GM12801 (cell line): ENCODE measurements around the gene CEBPG.

Experiments
- TF ChIP-seq, protein P1 (sequence below): IDR thresholded peaks from one replicate; pipeline ENCODE4 v1.5.1; 2011; ENCODE audit warnings: control low read depth; ENCODE audit not compliant: insufficient read length; ENCODE audit errors: extremely low read depth

CEBPG gene

DNA sequence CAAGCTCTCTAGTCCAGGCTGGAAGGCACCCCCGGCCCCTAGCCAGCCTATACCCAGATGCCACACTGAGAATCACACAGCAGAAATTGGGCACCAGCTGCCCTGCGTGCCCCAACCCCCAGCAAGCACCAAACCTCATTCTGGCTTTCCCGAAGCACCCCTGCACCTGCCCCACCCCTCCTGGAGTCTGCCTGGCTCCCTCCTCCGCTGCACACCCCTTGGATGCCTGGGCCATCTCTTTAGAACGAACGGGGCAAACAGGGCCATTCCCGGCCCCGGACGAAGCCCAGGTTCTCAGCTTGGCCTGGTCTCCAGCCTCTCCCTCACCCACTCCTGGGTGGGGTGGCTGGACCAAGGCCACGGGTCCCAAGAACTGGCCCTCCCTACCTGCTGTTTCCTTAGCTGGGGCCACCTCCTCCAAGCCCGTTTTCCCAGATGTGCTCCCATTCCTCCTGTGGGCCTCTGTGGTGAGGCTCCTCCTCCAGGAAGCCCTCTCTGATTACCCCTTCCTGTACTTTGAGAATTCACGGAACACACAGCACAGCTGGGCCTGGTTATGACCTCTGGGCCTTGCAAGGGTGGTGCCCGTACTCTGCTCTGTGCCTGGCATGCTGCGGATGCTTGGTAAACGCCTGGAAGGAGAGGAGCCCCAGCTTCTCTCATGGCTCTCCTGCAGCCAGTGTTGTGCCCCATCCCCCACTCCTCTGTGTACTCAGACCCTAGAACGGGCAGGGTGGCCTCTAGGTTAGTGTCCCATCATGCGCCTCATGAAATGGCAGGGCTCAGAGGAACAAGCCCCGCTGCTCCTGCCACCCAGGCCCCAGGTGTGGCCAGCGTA lies 21.4 kb downstream of the CEBPG start:
- TF ChIP-seq, protein P1, sequence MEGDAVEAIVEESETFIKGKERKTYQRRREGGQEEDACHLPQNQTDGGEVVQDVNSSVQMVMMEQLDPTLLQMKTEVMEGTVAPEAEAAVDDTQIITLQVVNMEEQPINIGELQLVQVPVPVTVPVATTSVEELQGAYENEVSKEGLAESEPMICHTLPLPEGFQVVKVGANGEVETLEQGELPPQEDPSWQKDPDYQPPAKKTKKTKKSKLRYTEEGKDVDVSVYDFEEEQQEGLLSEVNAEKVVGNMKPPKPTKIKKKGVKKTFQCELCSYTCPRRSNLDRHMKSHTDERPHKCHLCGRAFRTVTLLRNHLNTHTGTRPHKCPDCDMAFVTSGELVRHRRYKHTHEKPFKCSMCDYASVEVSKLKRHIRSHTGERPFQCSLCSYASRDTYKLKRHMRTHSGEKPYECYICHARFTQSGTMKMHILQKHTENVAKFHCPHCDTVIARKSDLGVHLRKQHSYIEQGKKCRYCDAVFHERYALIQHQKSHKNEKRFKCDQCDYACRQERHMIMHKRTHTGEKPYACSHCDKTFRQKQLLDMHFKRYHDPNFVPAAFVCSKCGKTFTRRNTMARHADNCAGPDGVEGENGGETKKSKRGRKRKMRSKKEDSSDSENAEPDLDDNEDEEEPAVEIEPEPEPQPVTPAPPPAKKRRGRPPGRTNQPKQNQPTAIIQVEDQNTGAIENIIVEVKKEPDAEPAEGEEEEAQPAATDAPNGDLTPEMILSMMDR: no peak

DNA sequence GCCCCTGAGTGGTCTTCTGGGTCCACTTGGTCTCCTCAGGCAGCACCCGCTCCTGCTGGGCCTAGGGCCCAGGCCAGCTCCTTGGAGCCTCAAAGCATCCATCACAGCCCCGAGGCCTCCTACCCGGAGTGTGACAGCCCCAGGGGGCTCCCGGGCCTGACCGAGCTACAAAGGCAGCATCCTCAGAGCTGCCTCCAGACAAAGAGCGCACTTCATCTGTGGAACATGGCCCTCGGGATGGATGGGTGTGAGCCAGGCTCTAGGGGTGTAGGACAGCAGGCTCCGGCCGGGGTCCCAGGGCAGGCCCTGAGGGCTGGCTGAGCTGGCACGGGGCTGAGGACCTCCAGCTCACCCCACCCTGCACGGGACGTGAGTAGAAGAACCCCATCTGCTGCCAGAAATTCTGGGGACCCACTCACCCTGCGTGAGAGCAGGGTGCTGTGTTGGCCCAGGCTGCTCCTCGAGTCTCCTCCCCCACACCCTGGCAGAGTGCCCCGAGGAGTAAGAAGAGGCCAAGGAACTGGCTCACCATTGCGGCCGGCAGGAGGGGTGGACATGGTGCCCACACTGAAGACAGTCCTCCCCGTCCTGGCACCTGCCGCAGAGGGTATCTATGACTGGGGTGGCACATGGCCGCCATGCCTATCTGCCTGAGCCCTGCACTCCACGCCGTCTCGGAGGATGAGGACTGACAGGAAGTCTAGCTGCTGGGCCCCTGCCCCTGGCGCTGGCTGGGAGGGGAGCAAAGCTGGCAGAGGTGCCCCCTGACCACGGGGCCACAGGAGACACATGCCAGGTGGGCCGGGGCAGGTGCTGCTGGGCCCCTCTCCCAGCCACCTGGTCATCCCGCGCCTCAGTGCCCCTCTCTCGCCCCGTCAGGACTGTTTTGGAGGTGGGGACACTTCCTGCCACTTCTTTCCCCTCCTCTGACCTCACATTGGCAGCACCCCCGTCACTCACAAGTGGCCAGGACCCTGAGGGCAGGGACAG lies 22.3 kb downstream of the CEBPG start:
- TF ChIP-seq, protein P1: no peak

DNA sequence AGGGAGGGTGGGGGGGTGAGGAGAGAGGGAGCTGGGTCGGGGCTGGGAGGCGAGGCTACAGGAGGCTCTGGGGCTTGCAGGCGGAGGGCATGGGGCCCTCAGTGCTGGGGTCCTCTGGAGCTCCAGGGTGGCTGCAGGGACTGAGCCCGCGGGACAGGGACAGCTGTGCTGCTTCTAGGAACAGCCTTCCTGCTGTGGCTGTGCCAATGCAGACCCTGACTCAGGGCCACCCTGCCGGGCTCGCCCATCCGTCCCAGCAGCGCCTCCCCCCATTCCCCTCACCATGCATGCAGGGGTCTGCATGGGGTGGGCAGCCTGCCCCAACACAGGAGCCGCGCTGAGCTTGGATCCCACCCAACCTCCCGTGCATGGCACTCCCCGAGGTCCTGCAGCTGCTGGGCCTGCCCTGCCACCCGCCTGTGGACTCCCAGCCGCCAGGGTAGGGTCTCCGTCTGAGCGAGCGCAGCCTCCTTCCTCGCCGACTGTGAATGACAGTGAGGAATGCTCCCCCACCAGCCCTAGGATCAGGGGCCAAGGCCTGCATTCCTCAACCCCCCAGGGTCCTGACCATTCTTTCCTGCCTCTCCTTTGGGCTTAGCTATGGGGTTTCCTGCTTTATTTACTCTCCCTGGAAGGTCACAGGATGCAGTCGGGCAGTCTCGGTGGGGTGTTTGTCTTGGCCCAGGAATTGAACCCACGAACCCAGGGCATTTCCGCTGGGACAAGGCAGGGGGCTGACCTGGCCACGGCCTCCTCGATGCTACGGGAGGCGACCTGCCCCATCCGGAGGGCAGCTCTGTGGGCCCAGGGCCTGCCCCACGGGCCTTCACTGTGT lies 23.4 kb downstream of the CEBPG start:
- TF ChIP-seq, protein P1: no peak

DNA sequence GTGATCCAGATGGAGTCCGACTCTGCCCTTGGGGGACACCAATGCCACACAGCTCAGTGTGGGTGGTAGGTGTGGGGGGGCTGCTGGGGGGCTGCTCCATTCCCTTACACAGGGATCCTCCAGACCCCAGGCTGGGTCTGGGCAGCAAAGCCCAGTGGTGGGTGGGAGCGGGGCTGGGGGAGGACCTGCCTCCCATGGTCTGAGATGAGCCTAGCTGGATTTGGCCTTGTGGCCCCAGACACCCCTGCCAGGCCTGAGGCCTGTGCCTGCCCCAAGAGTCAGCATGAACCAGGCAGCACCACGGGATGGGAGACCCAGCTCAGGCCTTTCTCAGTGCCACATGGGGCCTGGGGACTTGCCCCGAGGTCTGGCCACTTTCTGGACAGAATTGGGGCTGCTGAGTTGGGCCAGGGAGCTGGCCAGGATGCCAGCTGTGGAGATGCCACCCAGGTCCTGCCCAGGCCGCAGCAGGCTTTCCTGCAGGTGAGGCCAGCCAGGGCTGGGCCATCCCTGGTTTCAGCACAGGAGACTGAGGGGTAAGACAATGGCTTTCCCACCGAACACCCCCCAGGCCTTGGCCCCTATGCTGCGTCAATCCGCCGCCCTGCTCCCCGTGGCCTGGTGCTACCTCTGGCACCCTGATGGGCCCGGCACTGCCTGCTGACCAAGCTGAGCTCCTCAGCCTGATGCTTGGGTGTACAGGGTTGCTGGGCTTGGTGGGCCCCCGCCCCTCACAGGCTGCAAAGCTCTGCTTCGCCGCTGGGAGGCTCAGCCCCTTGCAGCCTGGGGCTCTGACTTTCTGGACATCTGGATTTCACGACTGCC lies 24.2 kb downstream of the CEBPG start:
- TF ChIP-seq, protein P1: no peak

DNA sequence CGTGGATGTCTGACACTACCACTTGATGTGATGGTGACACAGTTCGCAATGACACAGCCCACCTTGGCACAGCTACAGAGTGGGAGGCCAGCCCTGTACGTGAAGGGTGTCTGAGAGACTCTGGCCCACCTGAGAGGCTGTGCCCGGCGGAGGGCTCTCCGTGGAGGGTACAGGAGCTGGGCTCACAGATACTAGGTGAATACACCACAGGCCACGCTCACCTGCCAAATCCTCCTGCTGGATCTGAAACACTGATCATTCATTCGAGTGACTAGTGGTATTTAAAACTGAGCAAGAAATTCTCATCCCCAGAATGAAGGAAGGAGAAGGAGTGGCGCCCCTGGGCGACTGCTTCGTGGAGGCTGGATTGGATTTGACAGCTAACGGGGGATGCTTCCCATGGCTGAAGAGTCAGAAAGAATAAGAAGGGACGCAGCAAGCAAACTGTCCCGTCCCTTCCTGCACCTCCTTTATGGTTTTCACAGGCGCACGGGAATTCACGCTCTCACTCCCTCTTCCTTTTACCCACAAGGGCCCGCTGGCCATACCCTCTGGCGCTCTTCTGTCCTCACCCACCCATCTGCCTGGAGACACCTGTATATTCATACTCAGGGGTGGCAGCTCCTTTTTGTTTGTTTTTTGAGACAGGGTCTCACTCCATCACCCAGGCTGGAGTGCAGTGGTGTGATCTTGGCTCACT lies 25.0 kb downstream of the CEBPG start:
- TF ChIP-seq, protein P1: no peak

DNA sequence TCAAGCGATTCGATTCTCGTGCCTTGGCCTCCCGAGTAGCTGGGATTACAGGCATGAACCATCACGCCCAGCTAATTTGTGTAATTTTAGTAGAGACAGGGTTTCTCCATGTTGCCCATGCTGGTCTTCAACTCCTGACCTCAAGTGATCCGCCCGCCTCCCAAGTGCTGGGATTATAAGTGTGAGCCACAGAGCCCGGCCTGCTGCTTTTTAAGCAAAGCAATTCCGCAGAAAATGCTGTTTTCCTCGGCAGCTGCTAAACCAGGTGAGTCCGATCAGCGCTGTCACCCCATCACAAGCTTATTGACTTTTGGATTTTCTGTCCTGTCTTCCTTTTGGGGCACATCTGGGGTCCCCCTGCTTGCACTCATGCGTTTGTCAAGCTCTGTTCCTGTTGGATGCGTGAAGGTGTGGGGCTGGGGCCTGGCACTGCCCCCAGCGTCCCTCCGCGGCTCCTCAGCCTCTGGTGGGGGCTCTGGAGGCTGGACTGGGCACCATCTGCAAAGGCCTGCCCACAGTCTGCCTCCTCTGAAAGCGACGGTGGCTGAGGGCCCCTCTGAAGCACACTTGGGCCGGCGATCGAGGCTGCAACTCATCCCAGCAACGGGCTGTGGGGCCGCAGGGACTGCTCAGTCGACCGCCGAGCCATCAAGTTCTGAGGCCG lies 25.7 kb downstream of the CEBPG start:
- TF ChIP-seq, protein P1: no peak
